HEK293T (cell line): ENCODE data around the gene HP.

ENCODE experiments used
- CTCF ChIA-PET: fragments of 350-600 bp; formaldehyde crosslinking; extraction: SDS; loops from one replicate; lab custom pipeline; 2021; ENCODE audit warnings: antibody characterized with exemption, inconsistent platforms; lab: Yijun Ruan, JAX
- POLR2A ChIA-PET: fragments of 350-600 bp; formaldehyde crosslinking; extraction: SDS; loops from one replicate; lab custom pipeline; 2020; ENCODE audit warnings: antibody characterized with exemption, inconsistent platforms; lab: Yijun Ruan, JAX
- DNase-seq: peaks from one replicate; pipeline ENCODE4 v3.0.0; 2012; ENCODE audit warnings: mixed read lengths; ENCODE audit errors: extremely low spot score
- ARNT ChIP-seq: fragments of 450-650 bp; IDR thresholded peaks from 2 replicates; pipeline ENCODE4 v1.6.1; 2017; ENCODE audit warnings: mild to moderate bottlenecking
- BHLHE40 ChIP-seq: fragments of 450-650 bp; IDR thresholded peaks from 2 replicates; pipeline ENCODE4 v1.6.1; 2016; ENCODE audit warnings: mild to moderate bottlenecking, moderate library complexity, borderline replicate concordance
- CTBP1 ChIP-seq: fragments of 450-650 bp; IDR thresholded peaks from 2 replicates; pipeline ENCODE4 v1.6.1; 2016; ENCODE audit warnings: borderline replicate concordance
- ELF4 ChIP-seq: fragments of 450-650 bp; IDR thresholded peaks from 2 replicates; pipeline ENCODE4 v1.6.1; 2017; ENCODE audit warnings: antibody characterized with exemption
- FOXA1 ChIP-seq: fragments of 450-650 bp; IDR thresholded peaks from 2 replicates; pipeline ENCODE4 v1.6.1; 2016; ENCODE audit warnings: mild to moderate bottlenecking
- FOXK2 ChIP-seq: fragments of 450-650 bp; IDR thresholded peaks from 2 replicates; pipeline ENCODE4 v1.6.1; 2016; ENCODE audit warnings: mild to moderate bottlenecking
- FOXM1 ChIP-seq: fragments of 450-650 bp; IDR thresholded peaks from 2 replicates; pipeline ENCODE4 v1.6.1; 2017; ENCODE audit warnings: mild to moderate bottlenecking, borderline replicate concordance
- HDGF ChIP-seq: fragments of 450-650 bp; IDR thresholded peaks from 2 replicates; pipeline ENCODE4 v1.6.1; 2017; ENCODE audit warnings: antibody characterized with exemption, borderline replicate concordance
- L3MBTL2 ChIP-seq: fragments of 450-650 bp; conservative IDR thresholded peaks from 2 replicates; pipeline ENCODE4 v1.6.1; 2016; ENCODE audit warnings: mild to moderate bottlenecking
- LEF1 ChIP-seq: fragments of 450-650 bp; IDR thresholded peaks from 2 replicates; pipeline ENCODE4 v1.6.1; 2017; ENCODE audit warnings: mild to moderate bottlenecking, borderline replicate concordance
- NFRKB ChIP-seq: fragments of 450-650 bp; IDR thresholded peaks from 2 replicates; pipeline ENCODE4 v1.6.1; 2016; ENCODE audit warnings: mild to moderate bottlenecking, moderate library complexity
- PKNOX1 ChIP-seq: fragments of 450-650 bp; IDR thresholded peaks from 2 replicates; pipeline ENCODE4 v1.6.1; 2016
- SP1 ChIP-seq: fragments of 450-650 bp; IDR thresholded peaks from 2 replicates; pipeline ENCODE4 v1.6.1; 2017
- SUZ12 ChIP-seq: fragments of 450-650 bp; IDR thresholded peaks from 2 replicates; pipeline ENCODE4 v1.6.1; 2016; ENCODE audit warnings: mild to moderate bottlenecking
- TARDBP ChIP-seq: fragments of 450-650 bp; IDR thresholded peaks from 2 replicates; pipeline ENCODE4 v1.6.1; 2016
- ZNF384 ChIP-seq: fragments of 450-650 bp; IDR thresholded peaks from 2 replicates; pipeline ENCODE4 v1.6.1; 2016

The HP gene

GRCh38 chr16:72091217-72091616 is 36.9 kb downstream of the HP start:
- ChIA-PET CTCF (no interaction called here), POLR2A (no interaction called here)
- DNase-seq: no peak
- TF ChIP-seq ELF4 (no peak), BHLHE40 (no peak), ARNT (no peak), FOXA1 (no peak), L3MBTL2 (no peak)

GRCh38 chr16:72092832-72093447 is 38.6 kb downstream of the HP start:
- ChIA-PET POLR2A (interaction anchor here (0.7 to 2.1 kb wide), 9 partner anchors 9 to 210 kb away, joined by 3 to 12 read pairs (median 4); partner anchors contain the start of gene ZNF821), CTCF (no interaction called here)
- peak; percentile 35 for DNase-seq
- no peak for TF ChIP-seq FOXA1
- no peak for TF ChIP-seq SP1
- no peak for TF ChIP-seq FOXM1
- no peak for TF ChIP-seq FOXK2
- no peak for TF ChIP-seq NFRKB
- TF ChIP-seq PKNOX1: peak; percentile 94

GRCh38 chr16:72093448-72094265 is 39.4 kb downstream of the HP start, which contains the start of the genes DHX38 and TXNL4B:
Gene DHX38 (plus strand): TSS chr16:72093847. CDS start chr16:72096158, 2,311 bp downstream.
Gene TXNL4B (minus strand): TSS chr16:72093620. CDS start chr16:72090749, 2,871 bp downstream.
- POLR2A ChIA-PET: interaction anchor here (0.7 to 2.1 kb wide), 10 partner anchors 8 to 210 kb away, joined by 3 to 12 read pairs (median 4); partner anchors contain the start of gene ZNF821
- DNase-seq: peak; percentile 95
- CTCF ChIA-PET: interaction anchor here (1.5 kb wide), 1 partner anchor 26 kb away, joined by 4 read pairs; no protein-coding TSS in a partner anchor
- TF ChIP-seq LEF1: no peak
- TF ChIP-seq BHLHE40: no peak
- TF ChIP-seq TARDBP: no peak
- no peak for TF ChIP-seq CTBP1
- TF ChIP-seq ZNF384: no peak
- TF ChIP-seq PKNOX1: peak; percentile 83
- no peak for TF ChIP-seq SUZ12
- TF ChIP-seq L3MBTL2: peak; percentile 36; the same call in 1 of the 2 replicates
- no peak for TF ChIP-seq FOXA1
- TF ChIP-seq ELF4: peak; percentile 76
- no peak for TF ChIP-seq FOXM1
- peak; percentile 47; the same call in 1 of the 2 replicates for TF ChIP-seq NFRKB
- no peak for TF ChIP-seq SP1

- ChIA-PET CTCF (interaction anchor here (1.5 kb wide), 1 partner anchor 27 kb away, joined by 4 read pairs; no protein-coding TSS in a partner anchor), POLR2A (interaction anchor here (1.3 to 2.1 kb wide), 2 partner anchors 10 to 17 kb away, joined by 3 to 12 read pairs; no protein-coding TSS in a partner anchor)
- no peak for DNase-seq
- no peak for TF ChIP-seq NFRKB
- TF ChIP-seq ELF4: no peak
- no peak for TF ChIP-seq FOXM1
- TF ChIP-seq FOXK2: no peak
- no peak for TF ChIP-seq FOXA1
- no peak for TF ChIP-seq CTBP1
- no peak for TF ChIP-seq LEF1
- TF ChIP-seq SUZ12: no peak
- TF ChIP-seq TARDBP: no peak
- TF ChIP-seq ARNT: no peak
- TF ChIP-seq BHLHE40: no peak
- TF ChIP-seq HDGF: no peak
- TF ChIP-seq L3MBTL2: no peak
Observed at GRCh38 chr16:72094266-72094610, 39.9 kb downstream of the HP start.

- CTCF ChIA-PET: interaction anchor here (1.3 kb wide), 1 partner anchor 28 kb away, joined by 3 read pairs; no protein-coding TSS in a partner anchor
- TF ChIP-seq TARDBP (no peak), FOXM1 (no peak), SP1 (no peak), L3MBTL2 (no peak), NFRKB (no peak), LEF1 (no peak), SUZ12 (no peak), ARNT (no peak), BHLHE40 (no peak), ELF4 (no peak), ZNF384 (no peak), FOXK2 (no peak), CTBP1 (no peak)
- no peak for DNase-seq
- POLR2A ChIA-PET: no interaction called here
Observed at GRCh38 chr16:72098936-72099335, 44.6 kb downstream of the HP start.

GRCh38 chr16:72099377-72099818 is 45.1 kb downstream of the HP start:
- ChIA-PET POLR2A (no interaction called here), CTCF (interaction anchor here (1.3 kb wide), 1 partner anchor 28 kb away, joined by 3 read pairs; no protein-coding TSS in a partner anchor)
- peak; percentile 70 for DNase-seq
- TF ChIP-seq ZNF384: no peak
- TF ChIP-seq PKNOX1: peak; percentile 93
